Upper lobe of left lung (tissue), 6 donors: ENCODE results near the gene IL6R. TPM values are rescaled to one million over a fixed set of nuclear protein-coding genes. Genes with fewer than 3 reads are reported as not detected.
A peak's percentile ranks its signal among the peaks of the same experiment; 100 is the strongest.

Experiments used
- ATAC-seq, 2 donors: fragments of 200-7000 bp; cut with Tn5 transposase; one replicate each; pipeline ENCODE4 v1.9.1; 2022; ENCODE audit warnings: mild to moderate bottlenecking in 2 of 2, moderate library complexity in 2 of 2; ENCODE audit not compliant: low FRiP score in 2 of 2
- DNase-seq, 2 donors: peaks; one replicate each; pipeline ENCODE4 v3.0.0-alpha.2; 2019 to 2020
- H3K27ac ChIP-seq, 4 donors: fragments of 200-600 bp; sonication (generic); one replicate each; pipeline ENCODE4 v1.5.1; 2016 to 2019
- H3K27me3 ChIP-seq, 4 donors: fragments of 200-600 bp; sonication (generic); one replicate each; pipeline ENCODE4 v1.5.1; 2017 to 2019
- H3K36me3 ChIP-seq, 4 donors: fragments of 200-600 bp; sonication (generic); one replicate each; pipeline ENCODE4 v1.5.1; 2016 to 2019
- H3K4me1 ChIP-seq, 4 donors: fragments of 200-600 bp; sonication (generic); one replicate each; pipeline ENCODE4 v1.5.1; 2018 to 2019
- H3K4me3 ChIP-seq, 4 donors: fragments of 200-600 bp; sonication (generic); one replicate each; pipeline ENCODE4 v1.5.1; 2017 to 2019; ENCODE audit warnings: mild to moderate bottlenecking in 2 of 4, moderate library complexity in 1 of 4
- H3K9me3 ChIP-seq, 4 donors: fragments of 200-600 bp; sonication (generic); one replicate each; pipeline ENCODE4 v1.5.1; 2018 to 2019
- EP300 ChIP-seq, 4 donors: sonication (generic); formaldehyde crosslinking; IDR thresholded peaks; one replicate each; pipeline ENCODE4 v1.5.1; 2017; ENCODE audit warnings: antibody characterized with exemption in 4 of 4, control low read depth in 2 of 4
- POLR2A ChIP-seq, 4 donors: fragments of 450-650 bp; IDR thresholded peaks; one replicate each; pipeline ENCODE4 v1.5.1; 2016 to 2017; ENCODE audit warnings: antibody characterized with exemption in 4 of 4, mild to moderate bottlenecking in 2 of 4
- POLR2AphosphoS5 ChIP-seq, 2 donors: sonication (generic); formaldehyde crosslinking; IDR thresholded peaks; one replicate each; pipeline ENCODE4 v1.5.1; 2017; ENCODE audit warnings: antibody characterized with exemption in 2 of 2
- WGBS, 2 donors: methylation state at CpG; one replicate each; pipeline ENCODE4 v1.1.5; 2017 to 2018; 5-methylcytosine and 5-hydroxymethylcytosine counted together
- total RNA-seq, 6 donors: library from RNA; depleted of rRNA in 4 of 6; stranded (reverse); fragments of >200 nt in 4 of 6; gene quantifications; one replicate each; pipeline versions ENCODE4 v1.1.0 to v1.2.1, GENCODE V29; 2016 to 2021
- TF ChIP-seq, protein P1 (sequence below), 6 experiments: fragments of 450-650 bp in 4 of 6; fragments of 200-600 bp in 2 of 6; sonication (generic) in 2 of 6; IDR thresholded peaks; one replicate each; pipeline ENCODE4 v1.5.1; 2016 to 2019; ENCODE audit warnings: antibody characterized with exemption in 6 of 6
- donor health status: DM: no; HTN: no; CAD: no; lungs with moderate emphysema.
- donor health status: DM: no; HTN: yes; CAD: no; lungs with severe emphysema.

The IL6R gene
- total RNA-seq, 6 donors from 2014 or later = 59.6 to 126 (median 97.5) TPM

DNA sequence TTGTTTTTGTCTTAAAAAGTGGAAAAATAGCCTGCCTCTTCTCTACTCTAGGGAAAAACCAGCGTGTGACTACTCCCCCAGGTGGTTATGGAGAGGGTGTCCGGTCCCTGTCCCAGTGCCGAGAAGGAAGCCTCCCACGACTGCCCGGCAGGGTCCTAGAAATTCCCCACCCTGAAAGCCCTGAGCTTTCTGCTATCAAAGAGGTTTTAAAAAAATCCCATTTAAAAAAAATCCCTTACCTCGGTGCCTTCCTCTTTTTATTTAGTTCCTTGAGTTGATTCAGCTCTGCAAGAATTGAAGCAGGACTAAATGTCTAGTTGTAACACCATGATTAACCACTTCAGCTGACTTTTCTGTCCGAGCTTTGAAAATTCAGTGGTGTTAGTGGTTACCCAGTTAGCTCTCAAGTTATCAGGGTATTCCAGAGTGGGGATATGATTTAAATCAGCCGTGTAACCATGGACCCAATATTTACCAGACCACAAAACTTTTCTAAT lies 61.8 kb downstream of the IL6R start:
- DNase-seq (no peak), ATAC-seq (no peak)
- H3K27me3 ChIP-seq = no peaks in the 10 kb centered on the region
- H3K9me3 ChIP-seq = no peaks in the 10 kb centered on the region
- H3K36me3 ChIP-seq = peaks cover 9 to 32% (median 12%) of the 10 kb centered on the region in 4 donors
- TF ChIP-seq EP300 (IDR thresholded peaks at IDR 0.05) = no peak
- no peak for TF ChIP-seq POLR2AphosphoS5 (IDR thresholded peaks at IDR 0.05)
- TF ChIP-seq, protein P1, sequence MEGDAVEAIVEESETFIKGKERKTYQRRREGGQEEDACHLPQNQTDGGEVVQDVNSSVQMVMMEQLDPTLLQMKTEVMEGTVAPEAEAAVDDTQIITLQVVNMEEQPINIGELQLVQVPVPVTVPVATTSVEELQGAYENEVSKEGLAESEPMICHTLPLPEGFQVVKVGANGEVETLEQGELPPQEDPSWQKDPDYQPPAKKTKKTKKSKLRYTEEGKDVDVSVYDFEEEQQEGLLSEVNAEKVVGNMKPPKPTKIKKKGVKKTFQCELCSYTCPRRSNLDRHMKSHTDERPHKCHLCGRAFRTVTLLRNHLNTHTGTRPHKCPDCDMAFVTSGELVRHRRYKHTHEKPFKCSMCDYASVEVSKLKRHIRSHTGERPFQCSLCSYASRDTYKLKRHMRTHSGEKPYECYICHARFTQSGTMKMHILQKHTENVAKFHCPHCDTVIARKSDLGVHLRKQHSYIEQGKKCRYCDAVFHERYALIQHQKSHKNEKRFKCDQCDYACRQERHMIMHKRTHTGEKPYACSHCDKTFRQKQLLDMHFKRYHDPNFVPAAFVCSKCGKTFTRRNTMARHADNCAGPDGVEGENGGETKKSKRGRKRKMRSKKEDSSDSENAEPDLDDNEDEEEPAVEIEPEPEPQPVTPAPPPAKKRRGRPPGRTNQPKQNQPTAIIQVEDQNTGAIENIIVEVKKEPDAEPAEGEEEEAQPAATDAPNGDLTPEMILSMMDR (IDR thresholded peaks at IDR 0.05) = no peak
- no peak for TF ChIP-seq POLR2A (IDR thresholded peaks at IDR 0.05)
- H3K27ac ChIP-seq = peak overlapping the region in 1 of 4 donors; percentile 80
- no peak overlapping the region for H3K4me3 ChIP-seq
- WGBS, 2 donors = 47 to 60% methylated on average over 8 of the region's 8 CpGs
- H3K4me1 ChIP-seq = peaks cover 19 to 47% (median 37%) of the 10 kb centered on the region in 4 donors

DNA sequence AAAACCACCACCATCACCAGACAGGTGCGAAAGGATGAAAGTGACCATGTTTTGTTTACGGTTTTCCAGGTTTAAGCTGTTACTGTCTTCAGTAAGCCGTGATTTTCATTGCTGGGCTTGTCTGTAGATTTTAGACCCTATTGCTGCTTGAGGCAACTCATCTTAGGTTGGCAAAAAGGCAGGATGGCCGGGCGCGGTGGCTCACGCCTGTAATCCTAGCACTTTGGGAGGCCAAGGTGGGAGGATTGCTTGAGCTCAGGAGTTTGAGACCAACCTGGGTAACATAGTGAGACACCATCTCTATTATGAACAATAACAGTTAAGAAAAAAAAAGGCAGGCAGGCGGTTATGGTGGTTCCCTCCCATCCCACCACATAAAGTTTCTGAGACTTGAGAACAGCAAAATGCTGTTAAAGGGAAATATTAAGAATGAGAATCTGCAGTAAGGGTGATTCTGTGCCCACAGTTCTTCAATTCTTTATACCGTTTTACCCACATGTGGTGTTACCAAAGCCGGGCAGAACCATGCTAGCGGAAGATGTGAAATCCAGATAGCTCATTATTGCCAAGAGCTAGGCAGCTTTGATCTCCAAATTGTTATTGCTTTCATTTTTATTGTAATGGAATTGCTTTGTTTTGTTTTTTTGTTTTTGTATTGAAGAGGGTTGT lies 62.4 kb downstream of the IL6R start:
- DNase-seq = no peak
- H3K27ac ChIP-seq = peak overlapping the region in 1 of 4 donors; percentile 8
- H3K27me3 ChIP-seq = no peaks in the 10 kb centered on the region
- no peak overlapping the region for H3K4me3 ChIP-seq
- TF ChIP-seq EP300 (IDR thresholded peaks at IDR 0.05) (no peak), POLR2AphosphoS5 (IDR thresholded peaks at IDR 0.05) (no peak), POLR2A (IDR thresholded peaks at IDR 0.05) (no peak)
- TF ChIP-seq, protein P1 (IDR thresholded peaks at IDR 0.05) = no peak
- WGBS, 2 donors = 89 to 91% methylated on average over 11 of the region's 11 CpGs
- H3K36me3 ChIP-seq = peaks cover 9 to 36% (median 12%) of the 10 kb centered on the region in 4 donors
- peaks cover 13 to 41% (median 32%) of the 10 kb centered on the region in 4 donors for H3K4me1 ChIP-seq
- no peak for ATAC-seq
- no peaks in the 10 kb centered on the region for H3K9me3 ChIP-seq

GRCh38 chr1:154468535-154469250 lies 63.5 kb downstream of the IL6R start:
- Histone ChIP-seq H3K9me3 (no peaks in the 10 kb centered on the region), H3K36me3 (peaks cover 9 to 36% (median 12%) of the 10 kb centered on the region in 4 donors), H3K4me3 (no peak overlapping the region), H3K27me3 (no peaks in the 10 kb centered on the region), H3K27ac (peak overlapping the region in 1 of 4 donors; percentile 4), H3K4me1 (peaks cover 3 to 29% (median 20%) of the 10 kb centered on the region in 4 donors)
- ATAC-seq = no peak
- 85 to 86% methylated on average over 5 to 12 of the region's 12 CpGs for WGBS, 2 donors
- TF ChIP-seq, protein P1 (IDR thresholded peaks at IDR 0.05) = no peak
- no peak for TF ChIP-seq EP300 (IDR thresholded peaks at IDR 0.05)
- no peak for TF ChIP-seq POLR2A (IDR thresholded peaks at IDR 0.05)
- no peak for TF ChIP-seq POLR2AphosphoS5 (IDR thresholded peaks at IDR 0.05)
- DNase-seq = no peak

- 69 to 77% methylated on average over 10 of the region's 10 CpGs for WGBS, 2 donors
- Histone ChIP-seq H3K27me3 (no peaks in the 10 kb centered on the region), H3K4me3 (no peak overlapping the region), H3K4me1 (peaks cover 7 to 25% (median 22%) of the 10 kb centered on the region in 4 donors), H3K9me3 (no peaks in the 10 kb centered on the region), H3K36me3 (peaks cover 8 to 36% (median 12%) of the 10 kb centered on the region in 4 donors), H3K27ac (no peak overlapping the region)
- TF ChIP-seq POLR2A (IDR thresholded peaks at IDR 0.05) = no peak
- TF ChIP-seq, protein P1 (IDR thresholded peaks at IDR 0.05) = peak in 2 of 6 experiments; percentile 9 to 32
- no peak for TF ChIP-seq EP300 (IDR thresholded peaks at IDR 0.05)
- TF ChIP-seq POLR2AphosphoS5 (IDR thresholded peaks at IDR 0.05) = peak in 1 of 2 donors; percentile 4
- ATAC-seq (peak; percentile 24 to 76), DNase-seq (peak; percentile 49 to 72)
These were observed 64.9 kb downstream of the IL6R start for GRCh38 chr1:154469844-154470560.
